HepG2 (cell line): ENCODE results near the gene HDDC3. TPM values are rescaled to one million over a fixed set of nuclear protein-coding genes. Genes with fewer than 3 reads are reported as not detected.

Experiments
- AGO2 ChIP-seq: fragments of 200-400 bp; formaldehyde crosslinking; optimal IDR thresholded peaks from 2 replicates; pipeline ENCODE3; 2017; ENCODE audit warnings: mild to moderate bottlenecking, low read depth, low read length, moderate library complexity
- ARNT2 ChIP-seq: sonication (generic); formaldehyde crosslinking; IDR thresholded peaks from 2 replicates; pipeline ENCODE4 v1.8.0; 2022; ENCODE audit warnings: mild to moderate bottlenecking, low read depth, missing genetic modification reagents, moderate library complexity
- ATF5 ChIP-seq: sonication (generic); formaldehyde crosslinking; IDR thresholded peaks from 2 replicates; pipeline ENCODE4 v1.4.0; 2020; ENCODE audit warnings: mild to moderate bottlenecking, low read depth, missing genetic modification reagents
- ATRX ChIP-seq: sonication (generic); formaldehyde crosslinking; IDR thresholded peaks from 2 replicates; pipeline ENCODE4 v1.4.0; 2020; ENCODE audit warnings: missing genetic modification reagents, borderline replicate concordance
- CBX1 ChIP-seq: IDR thresholded peaks from one replicate; pipeline ENCODE4 v1.6.1; 2016; ENCODE audit warnings: antibody characterized with exemption, low read depth
- HOXD1 ChIP-seq: sonication (generic); formaldehyde crosslinking; IDR thresholded peaks from 2 replicates; pipeline ENCODE4 v1.5.0; 2020; ENCODE audit warnings: missing genetic modification reagents
- IKZF4 ChIP-seq: sonication (generic); formaldehyde crosslinking; IDR thresholded peaks from 2 replicates; pipeline ENCODE4 v1.5.1; 2020; ENCODE audit warnings: borderline replicate concordance, mild to moderate bottlenecking, low read depth, missing genetic modification reagents; ENCODE audit errors: not compliant biosample characterization
- IRF2 ChIP-seq: IDR thresholded peaks from 2 replicates; pipeline ENCODE4 v1.6.1; 2018; ENCODE audit warnings: missing genetic modification reagents, missing compliant biosample characterization
- MLXIP ChIP-seq: sonication (generic); formaldehyde crosslinking; IDR thresholded peaks from 2 replicates; pipeline ENCODE4 v1.9.0; 2021; ENCODE audit warnings: missing genetic modification reagents, borderline replicate concordance
- NONO ChIP-seq, 2 experiments: fragments of 450-650 bp in 1 of 2; sonication (generic) in 1 of 2; formaldehyde crosslinking in 1 of 2; IDR thresholded peaks in 1 of 2; conservative IDR thresholded peaks in 1 of 2; 2 replicates each; pipeline versions ENCODE4 v1.6.1 to v1.8.0; 2017 to 2022; ENCODE audit warnings: mild to moderate bottlenecking in 1 of 2, missing genetic modification reagents in 1 of 2, moderate library complexity in 1 of 2
- SATB2 ChIP-seq: sonication (generic); formaldehyde crosslinking; IDR thresholded peaks from 2 replicates; pipeline ENCODE4 v1.5.0; 2020; ENCODE audit warnings: missing genetic modification reagents
- U2AF2 ChIP-seq: fragments of 200-400 bp; formaldehyde crosslinking; IDR thresholded peaks from 2 replicates; pipeline ENCODE4 v1.6.1; 2017; ENCODE audit warnings: low read depth, mild to moderate bottlenecking, low read length
- ZMYM3 ChIP-seq: sonication (generic); formaldehyde crosslinking; IDR thresholded peaks from 2 replicates; pipeline ENCODE4 v1.5.1; 2020; ENCODE audit warnings: mild to moderate bottlenecking, missing genetic modification reagents
- ZNF136 ChIP-seq: sonication (generic); formaldehyde crosslinking; IDR thresholded peaks from 2 replicates; pipeline ENCODE4 v1.8.1; 2022; ENCODE audit warnings: low read depth, mild to moderate bottlenecking, moderate library complexity, missing genetic modification reagents
- ZNF160 ChIP-seq: sonication (generic); formaldehyde crosslinking; IDR thresholded peaks from 2 replicates; pipeline ENCODE4 v1.8.0; 2022; ENCODE audit warnings: mild to moderate bottlenecking, inconsistent platforms, missing genetic modification reagents
- ZNF274 ChIP-seq: sonication (generic); formaldehyde crosslinking; IDR thresholded peaks from 2 replicates; pipeline ENCODE4 v1.5.1; 2020; ENCODE audit warnings: mild to moderate bottlenecking, missing genetic modification reagents
- ZNF296 ChIP-seq: sonication (generic); formaldehyde crosslinking; conservative IDR thresholded peaks from 2 replicates; pipeline ENCODE4 v1.5.0; 2020; ENCODE audit warnings: mild to moderate bottlenecking, missing genetic modification reagents
- ZNF33A ChIP-seq: sonication (generic); formaldehyde crosslinking; IDR thresholded peaks from 2 replicates; pipeline ENCODE4 v1.5.1; 2020; ENCODE audit warnings: missing genetic modification reagents, mild to moderate bottlenecking, moderate library complexity, borderline replicate concordance
- ZNF343 ChIP-seq: sonication (generic); formaldehyde crosslinking; IDR thresholded peaks from 2 replicates; pipeline ENCODE4 v1.4.0; 2020; ENCODE audit warnings: mild to moderate bottlenecking, missing genetic modification reagents
- ZNF382 ChIP-seq: sonication (generic); formaldehyde crosslinking; IDR thresholded peaks from 2 replicates; pipeline ENCODE4 v1.5.0; 2020; ENCODE audit warnings: missing genetic modification reagents, mild to moderate bottlenecking, borderline replicate concordance
- ZNF7 ChIP-seq: IDR thresholded peaks from 2 replicates; pipeline ENCODE4 v1.6.1; 2016; ENCODE audit warnings: missing biosample characterization, missing genetic modification reagents
- ZNF724P ChIP-seq: sonication (generic); formaldehyde crosslinking; IDR thresholded peaks from 2 replicates; pipeline ENCODE4 v1.8.0; 2022; ENCODE audit warnings: missing genetic modification reagents, borderline replicate concordance
- ZNF737 ChIP-seq: sonication (generic); formaldehyde crosslinking; IDR thresholded peaks from 2 replicates; pipeline ENCODE4 v1.5.0; 2020; ENCODE audit warnings: missing genetic modification reagents, mild to moderate bottlenecking, borderline replicate concordance
- ZNF777 ChIP-seq: sonication (generic); formaldehyde crosslinking; IDR thresholded peaks from 2 replicates; pipeline ENCODE4 v1.4.0; 2020; ENCODE audit warnings: missing genetic modification reagents
- ZSCAN20 ChIP-seq: sonication (generic); formaldehyde crosslinking; IDR thresholded peaks from 2 replicates; pipeline ENCODE4 v1.4.0; 2020; ENCODE audit warnings: missing genetic modification reagents, mild to moderate bottlenecking, borderline replicate concordance
- polyA plus RNA-seq, 8 experiments: library from polyadenylated mRNA; depleted of rRNA in 3 of 8; stranded (reverse) in 7 of 8; unstranded in 1 of 8; fragments of >200 nt; fragmentation: Illumina TruSeq in 4 of 8; extraction: Trizol in 4 of 8; gene quantifications; 2 replicates each; pipeline versions ENCODE4 v1.2.1 to v1.2.3, GENCODE V29; 2011 to 2016; ENCODE audit warnings: low read depth in 4 of 8, missing spikeins in 1 of 8, mixed read lengths in 1 of 8; ENCODE audit not compliant: insufficient read depth in 1 of 8
- total RNA-seq, 5 experiments: library from RNA; depleted of rRNA; stranded (reverse); fragments of >200 nt; fragmentation: Illumina TruSeq; extraction: Trizol; gene quantifications; 2 replicates each; pipeline ENCODE4 v1.2.3, GENCODE V29; 2016; ENCODE audit warnings: low read depth in 1 of 5

Gene HDDC3
- total and polyA plus RNA-seq, 2 of the 13 experiments (the other 11 are each of a cell fraction or from before 2014, with no cell fraction given): 18.7 to 28.3 TPM

- TF ChIP-seq ZNF777 (CRISPR knock-in tag) (peak; percentile 26; the same call in 1 of the 2 replicates), IRF2 (CRISPR knock-in tag) (0 out of 2 replicates have a peak, but pooled peaks have one; percentile 26), CBX1 (peak; percentile 34), SATB2 (0 out of 2 replicates have a peak, but pooled peaks have one; percentile 52), ZSCAN20 (CRISPR knock-in tag) (peak; percentile 66; the same call in 1 of the 2 replicates), ZNF296 (CRISPR knock-in tag) (peak; percentile 50; the same call in 1 of the 2 replicates), ZMYM3 (CRISPR knock-in tag) (peak; percentile 62), ARNT2 (CRISPR knock-in tag) (peak; percentile 75; the same call in 1 of the 2 replicates), AGO2 (peak; percentile 95), ATF5 (CRISPR knock-in tag) (no peak), ZNF737 (CRISPR knock-in tag) (no peak), HOXD1 (CRISPR knock-in tag) (peak; percentile 39; the same call in 1 of the 2 replicates), ZNF33A (CRISPR knock-in tag) (no peak), IKZF4 (CRISPR knock-in tag) (peak; percentile 47), U2AF2 (no peak), ZNF382 (CRISPR knock-in tag) (no peak), MLXIP (CRISPR knock-in tag) (peak; percentile 96), ZNF343 (no peak), ZNF274 (CRISPR knock-in tag) (peak; percentile 35; the same call in 1 of the 2 replicates), ZNF136 (CRISPR knock-in tag) (no peak; the same call in 1 of the 2 replicates), ZNF7 (CRISPR knock-in tag) (no peak), ZNF724P (CRISPR knock-in tag) (0 out of 2 replicates have a peak, but pooled peaks have one; percentile 72), NONO (IDR thresholded peaks at IDR 0.05) (no peak), NONO (CRISPR knock-in tag; conservative IDR thresholded peaks at IDR 0.05) (peak; percentile 80; the same call in 1 of the 2 replicates), ATRX (no peak), ZNF160 (CRISPR knock-in tag) (0 out of 2 replicates have a peak, but pooled peaks have one; percentile 63)
Observed at GRCh38 chr15:90954712-90955623, 22.6 kb upstream of the HDDC3 start, which contains the start of gene RCCD1 (continued).
